ENCODE data around the gene EEF1AKMT1. TPM values are rescaled to one million over a fixed set of nuclear protein-coding genes. Genes with fewer than 3 reads are reported as not detected.

Gene EEF1AKMT1
- total and polyA plus RNA-seq, 10 of the 15 experiments (the other 5 are each of a cell fraction or from before 2014, with no cell fraction given), result 7.9 to 44.5 (median 11.0) TPM

- H3K27me3 ChIP-seq (replicated peaks in 1 of 2; ENCODE audit: control insufficient read depth in 2 of 2, insufficient read depth in 2 of 2, low read length in 1 of 2), result no peaks in the 10 kb centered on the region
- WGBS (ENCODE audit: insufficient coverage, insufficient replicate concordance, low lambda C conversion rate, missing lambda C conversion rate), result 54% methylated on average over 8 of the region's 8 CpGs
- DNase-seq (ENCODE audit: low read depth, low spot score), result no peak
- no peak overlapping the region for H3K27ac ChIP-seq (ENCODE audit: control insufficient read depth, insufficient read depth)
- H3K36me3 ChIP-seq (ENCODE audit: control insufficient read depth in 2 of 2, insufficient read depth in 2 of 2, low read length in 1 of 2), result no peaks in the 10 kb centered on the region
- ChIA-PET SMC1A (ENCODE audit: uncharacterized antibody, unreplicated experiment) (interaction anchor here (0.7 to 0.9 kb wide), 2 partner anchors 117 to 212 kb away, joined by 3 to 4 read pairs; no protein-coding TSS in a partner anchor), CTCF (interaction anchor here (0.5 to 2.0 kb wide), 5 partner anchors 11 to 210 kb away, joined by 3 to 12 read pairs (median 4); no protein-coding TSS in a partner anchor), POLR2A (no interaction called here), RAD21 (ENCODE audit: unreplicated experiment) (no interaction called here)
- H3K4me2 ChIP-seq (ENCODE audit: control insufficient read depth, insufficient read depth), result no peak overlapping the region
- no peak overlapping the region for H3K4me3 ChIP-seq
- no peak for TF ChIP-seq RBBP5 (conservative IDR thresholded peaks at IDR 0.05)
- TF ChIP-seq ZNF384 (IDR thresholded peaks at IDR 0.05; ENCODE audit: borderline replicate concordance, low read depth, low read length), result no peak
- no peaks in the 10 kb centered on the region for H3K9me3 ChIP-seq (replicated peaks; ENCODE audit: control insufficient read depth, insufficient read depth, low read length)
- in situ Hi-C loops (cut with MboI) (no loop called here), intact Hi-C loops (cut with micrococcal nuclease; ENCODE audit: unreplicated experiment) (no loop called here)
- H3K4me1 ChIP-seq (ENCODE audit: control insufficient read depth, insufficient read depth, low read length), result no peaks in the 10 kb centered on the region
- no TSS peak for BruUV-seq (replicated peaks)
- H3K79me2 ChIP-seq (ENCODE audit: control insufficient read depth, insufficient read depth, low read length), result no peaks in the 10 kb centered on the region
- FAIRE-seq, result no peak
- H4K20me1 ChIP-seq (ENCODE audit: control insufficient read depth, insufficient read depth), result no peaks in the 10 kb centered on the region
- no peak overlapping the region for H3K9ac ChIP-seq (ENCODE audit: control insufficient read depth, insufficient read depth, low read length)
- H2AFZ ChIP-seq (ENCODE audit: control insufficient read depth, low read depth, low read length), result no peak overlapping the region
- no peak for ATAC-seq
Measured at GRCh38 chr13:20714161-20714560, 59.6 kb downstream of the EEF1AKMT1 start.

GRCh38 chr13:20713751-20714150 lies 60.0 kb downstream of the EEF1AKMT1 start:
- H3K4me1 ChIP-seq (ENCODE audit: control insufficient read depth, insufficient read depth, low read length), result no peaks in the 10 kb centered on the region
- H3K27me3 ChIP-seq (replicated peaks in 1 of 2; ENCODE audit: control insufficient read depth in 2 of 2, insufficient read depth in 2 of 2, low read length in 1 of 2), result no peaks in the 10 kb centered on the region
- H3K9ac ChIP-seq (ENCODE audit: control insufficient read depth, insufficient read depth, low read length), result no peak overlapping the region
- ATAC-seq, result no peak
- BruUV-seq (replicated peaks), result no TSS peak
- in situ Hi-C loops (cut with MboI), result no loop called here
- H3K27ac ChIP-seq (ENCODE audit: control insufficient read depth, insufficient read depth), result no peak overlapping the region
- SMC1A ChIA-PET (ENCODE audit: uncharacterized antibody, unreplicated experiment), result no interaction called here
- CTCF ChIA-PET, result interaction anchor here (0.6 to 2.0 kb wide), 5 partner anchors 42 to 210 kb away, joined by 3 to 12 read pairs (median 3); no protein-coding TSS in a partner anchor
- H3K4me2 ChIP-seq (ENCODE audit: control insufficient read depth, insufficient read depth), result no peak overlapping the region
- RAD21 ChIA-PET (ENCODE audit: unreplicated experiment), result no interaction called here
- H3K9me3 ChIP-seq (replicated peaks; ENCODE audit: control insufficient read depth, insufficient read depth, low read length), result no peaks in the 10 kb centered on the region
- H4K20me1 ChIP-seq (ENCODE audit: control insufficient read depth, insufficient read depth), result no peaks in the 10 kb centered on the region
- TF ChIP-seq CHD1 (IDR thresholded peaks at IDR 0.05; ENCODE audit: low read depth, low read length) (no peak), RELB (IDR thresholded peaks at IDR 0.05; ENCODE audit: low read depth) (no peak), CREM (IDR thresholded peaks at IDR 0.05; ENCODE audit: low read depth) (no peak)
- POLR2A ChIA-PET, result no interaction called here
- H2AFZ ChIP-seq (ENCODE audit: control insufficient read depth, low read depth, low read length), result no peak overlapping the region
- FAIRE-seq, result no peak
- no peaks in the 10 kb centered on the region for H3K36me3 ChIP-seq (ENCODE audit: control insufficient read depth in 2 of 2, insufficient read depth in 2 of 2, low read length in 1 of 2)
- H3K4me3 ChIP-seq, result no peak overlapping the region
- WGBS (ENCODE audit: insufficient coverage, insufficient replicate concordance, low lambda C conversion rate, missing lambda C conversion rate), result 59% methylated on average over 11 of the region's 11 CpGs
- no peak for DNase-seq (ENCODE audit: low read depth, low spot score)
- intact Hi-C loops (cut with micrococcal nuclease; ENCODE audit: unreplicated experiment), result loop anchor here (2.0 kb wide), 1 partner anchor 115 kb away; no protein-coding TSS in a partner anchor
- H3K79me2 ChIP-seq (ENCODE audit: control insufficient read depth, insufficient read depth, low read length), result no peaks in the 10 kb centered on the region

Data from GM12878 (cell line).